Measurements from ENCODE around the gene P2RX7.
"Not testable (repeated sequence)": the region's sequence is repeated elsewhere in the genome, so short reads cannot be mapped to it uniquely, and the experiment has no call there.

P2RX7 gene

DNA sequence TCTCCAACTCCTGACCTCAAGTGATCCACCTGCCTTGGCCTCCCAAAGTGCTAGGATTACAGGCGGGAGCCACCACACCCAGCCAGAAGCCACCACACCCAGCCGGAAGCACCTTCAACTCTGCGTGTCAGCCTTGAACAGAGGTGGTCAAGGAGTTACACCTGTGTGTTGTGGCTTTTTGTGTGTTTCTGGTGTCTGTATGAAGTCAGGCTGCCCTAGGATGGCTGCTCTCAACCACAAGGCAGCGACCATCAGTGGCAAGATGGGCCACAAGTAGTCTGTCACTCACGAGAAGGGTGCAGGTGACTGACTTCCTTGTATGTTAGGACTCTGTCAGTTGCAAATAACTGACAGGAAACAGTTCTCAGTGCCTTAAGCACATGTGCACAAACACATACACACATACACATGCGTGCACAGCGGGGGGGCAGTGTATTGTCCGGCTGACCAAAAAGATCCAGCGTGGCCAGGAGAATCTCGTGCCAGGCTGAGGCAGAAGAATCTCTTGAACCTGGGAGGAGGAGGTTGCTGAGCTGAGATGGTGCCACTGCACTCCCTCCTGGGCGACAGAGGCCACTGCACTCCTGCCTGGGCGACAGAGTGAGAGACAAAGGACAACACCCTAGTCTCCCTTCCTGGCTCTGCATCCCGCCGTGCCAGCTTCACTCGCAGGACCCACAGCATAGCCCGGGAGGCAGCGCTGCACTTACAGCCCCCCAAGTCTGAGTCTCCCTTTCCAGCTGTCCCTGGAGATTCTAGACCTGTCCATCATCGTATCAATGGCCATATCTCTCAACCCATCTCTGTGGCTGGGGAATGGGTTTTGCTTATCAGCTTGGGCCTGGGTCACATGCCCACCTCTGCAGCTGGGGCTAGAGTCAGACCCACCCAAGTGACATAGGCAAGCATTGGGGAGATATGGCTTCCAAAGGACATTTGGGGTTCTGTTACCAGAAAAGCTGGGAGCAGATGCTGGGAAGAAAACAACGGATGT is 90.9 kb downstream of the P2RX7 start:
- H3K27ac Mint-ChIP-seq: peak overlapping the region; percentile 95
- DNase-seq (ENCODE audit: low spot score in 2 of 2) (peak in 1 of 2 donors; percentile 17), ATAC-seq (ENCODE audit: low read depth) (peak; percentile 61)
- peak overlapping the region; percentile 41 for H3K4me3 Mint-ChIP-seq
- H3K27me3 Mint-ChIP-seq: no peaks in the 10 kb centered on the region
- H3K9me3 Mint-ChIP-seq: no peaks in the 10 kb centered on the region
- peaks cover 25% of the 10 kb centered on the region for H3K4me1 Mint-ChIP-seq
- peaks cover 8% of the 10 kb centered on the region for H3K36me3 Mint-ChIP-seq

DNA sequence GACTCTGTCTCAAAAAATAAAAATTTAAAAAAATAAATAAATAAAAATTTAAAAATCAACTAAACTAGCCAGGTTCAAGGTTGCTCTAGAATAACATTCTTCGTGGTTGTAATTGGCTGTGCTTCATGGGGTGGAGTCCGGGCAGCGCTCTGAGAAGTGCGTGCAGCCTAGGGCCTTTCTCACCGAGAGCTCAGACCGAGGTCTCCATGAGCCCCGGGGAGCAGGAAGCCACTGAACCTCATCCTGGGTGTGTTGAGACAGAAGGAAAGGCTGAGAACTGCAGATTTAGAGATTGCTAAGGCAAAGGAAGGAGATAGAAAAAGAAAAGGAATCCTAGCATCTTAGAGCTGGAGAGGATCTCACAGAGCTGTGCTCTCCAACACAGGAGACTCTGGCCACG is 91.9 kb downstream of the P2RX7 start:
- ATAC-seq (ENCODE audit: low read depth) (no peak), DNase-seq (ENCODE audit: low spot score in 2 of 2) (no peak)
- Mint-ChIP-seq H3K9me3 (no peaks in the 10 kb centered on the region), H3K27ac (no peak overlapping the region), H3K36me3 (peaks cover 7% of the 10 kb centered on the region), H3K4me3 (no peak overlapping the region), H3K27me3 (no peaks in the 10 kb centered on the region), H3K4me1 (peaks cover 25% of the 10 kb centered on the region)

DNA sequence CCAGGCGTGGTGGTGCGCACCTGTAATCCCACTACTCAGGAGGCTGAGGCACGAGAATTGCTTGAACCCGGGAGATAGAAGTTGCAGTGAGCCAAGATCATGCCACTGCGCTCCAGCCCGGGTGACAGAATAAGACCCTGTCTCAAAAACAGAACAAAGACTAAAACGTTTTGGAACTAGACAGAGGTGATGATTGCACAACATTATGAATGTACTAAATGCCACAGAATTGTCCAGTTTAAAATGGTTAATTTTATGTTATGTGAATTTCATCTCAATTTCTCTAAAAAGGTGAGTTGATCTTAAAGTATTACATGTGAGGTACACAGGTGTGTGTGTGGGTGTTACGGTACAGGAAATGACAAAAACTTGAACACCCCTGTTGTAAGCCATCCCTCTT is 93.7 kb downstream of the P2RX7 start:
- H3K4me1 Mint-ChIP-seq: peaks cover 23% of the 10 kb centered on the region
- DNase-seq (ENCODE audit: low spot score in 2 of 2) (no peak), ATAC-seq (ENCODE audit: low read depth) (no peak)
- no peak overlapping the region for H3K27ac Mint-ChIP-seq
- no peaks in the 10 kb centered on the region for H3K9me3 Mint-ChIP-seq
- H3K27me3 Mint-ChIP-seq: no peaks in the 10 kb centered on the region
- peaks cover 7% of the 10 kb centered on the region for H3K36me3 Mint-ChIP-seq
- H3K4me3 Mint-ChIP-seq: no peak overlapping the region

DNA sequence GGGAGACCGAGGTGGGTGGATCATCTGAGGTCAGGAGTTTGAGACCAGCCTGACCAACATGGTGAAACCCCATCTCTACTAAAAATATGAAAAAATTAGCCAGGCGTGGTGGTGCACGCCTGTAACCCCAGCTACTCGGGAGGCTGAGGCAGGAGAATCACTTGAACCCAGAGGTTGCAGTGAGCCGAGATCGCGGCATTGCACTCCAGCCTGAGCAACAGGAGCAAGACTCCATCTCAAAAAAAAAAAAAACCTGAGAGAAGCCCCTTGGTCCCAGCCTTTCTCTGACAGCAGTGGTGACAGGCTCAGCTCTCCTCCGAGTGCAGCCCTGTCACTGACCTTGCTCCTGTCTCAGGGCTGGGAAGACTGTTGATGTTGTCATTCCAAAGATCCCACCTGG is 94.2 kb downstream of the P2RX7 start:
- not testable (repeated sequence) for DNase-seq (ENCODE audit: low spot score in 2 of 2); ATAC-seq (ENCODE audit: low read depth); H3K27ac Mint-ChIP-seq; H3K9me3 Mint-ChIP-seq; H3K36me3 Mint-ChIP-seq; H3K27me3 Mint-ChIP-seq
- Mint-ChIP-seq H3K4me1 (peaks cover 23% of the 10 kb centered on the region), H3K4me3 (peak overlapping the region; percentile 56)

DNA sequence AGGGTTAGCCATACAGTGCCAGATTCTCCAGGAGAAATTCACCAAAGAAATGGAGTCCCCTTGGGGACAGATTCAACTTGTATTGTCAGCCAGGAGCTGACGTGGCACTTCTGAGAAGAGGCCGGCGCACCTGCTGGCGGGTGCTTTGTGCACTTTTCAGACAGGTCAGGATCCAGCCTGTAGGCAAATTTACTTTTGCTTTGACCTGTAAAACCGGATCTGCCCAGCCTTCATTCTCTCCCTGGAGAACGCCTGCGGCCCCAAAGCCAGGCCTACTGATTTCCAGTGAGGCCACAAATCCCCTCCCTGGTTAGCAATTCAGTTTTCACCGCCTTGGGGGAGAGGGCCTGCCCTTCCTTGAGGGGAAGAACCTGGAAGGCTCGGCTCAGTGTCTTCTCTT is 94.6 kb downstream of the P2RX7 start:
- Mint-ChIP-seq H3K36me3 (peaks cover 7% of the 10 kb centered on the region), H3K4me1 (peaks cover 23% of the 10 kb centered on the region)
- ATAC-seq (ENCODE audit: low read depth): peak; percentile 59

DNA sequence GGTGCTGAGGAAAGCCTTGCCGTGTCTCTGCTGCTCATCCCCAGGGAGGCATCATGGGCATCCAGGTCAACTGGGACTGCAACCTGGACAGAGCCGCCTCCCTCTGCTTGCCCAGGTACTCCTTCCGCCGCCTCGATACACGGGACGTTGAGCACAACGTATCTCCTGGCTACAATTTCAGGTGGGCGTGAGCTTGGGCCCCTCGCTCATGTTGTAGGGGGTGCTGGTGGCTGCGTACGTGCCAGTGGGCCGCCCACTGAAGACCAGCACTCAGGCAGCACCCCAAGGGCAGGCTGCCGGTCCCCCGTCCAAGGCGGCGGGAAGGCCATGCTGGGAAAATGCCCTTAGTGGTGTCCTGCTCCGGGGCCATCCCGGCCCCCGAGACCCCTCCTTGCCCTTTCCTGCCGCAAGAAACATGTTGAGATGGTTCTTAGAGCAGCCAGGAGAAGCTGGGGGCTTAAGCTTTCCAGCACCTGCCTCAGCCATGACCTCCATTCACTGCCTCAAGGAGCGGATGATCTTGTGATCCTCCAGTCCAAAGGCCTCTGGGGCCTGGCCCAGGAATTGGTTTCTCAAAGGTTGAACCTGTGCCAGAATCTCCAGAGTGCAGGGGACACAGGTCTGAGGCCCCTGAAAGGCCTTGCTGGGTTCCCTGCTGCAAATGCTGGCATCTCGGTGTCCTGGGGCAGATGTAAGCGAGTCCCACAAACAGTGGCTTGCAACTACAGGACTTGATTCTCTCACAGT is 96.4 kb downstream of the P2RX7 start:
- Mint-ChIP-seq H3K27ac (no peak overlapping the region), H3K9me3 (no peaks in the 10 kb centered on the region), H3K27me3 (no peaks in the 10 kb centered on the region), H3K4me3 (no peak overlapping the region), H3K36me3 (peaks cover 14% of the 10 kb centered on the region), H3K4me1 (peaks cover 8% of the 10 kb centered on the region)
- ATAC-seq (ENCODE audit: low read depth) (no peak), DNase-seq (ENCODE audit: low spot score in 2 of 2) (no peak)

More for the DNA sequence above, 94.6 kb downstream of the P2RX7 start:
- Mint-ChIP-seq H3K4me3 (peak overlapping the region; percentile 56), H3K9me3 (no peaks in the 10 kb centered on the region), H3K27ac (peak overlapping the region; percentile 54), H3K27me3 (no peaks in the 10 kb centered on the region)
- peak in 1 of 2 donors; percentile 27 for DNase-seq (ENCODE audit: low spot score in 2 of 2)

DNA sequence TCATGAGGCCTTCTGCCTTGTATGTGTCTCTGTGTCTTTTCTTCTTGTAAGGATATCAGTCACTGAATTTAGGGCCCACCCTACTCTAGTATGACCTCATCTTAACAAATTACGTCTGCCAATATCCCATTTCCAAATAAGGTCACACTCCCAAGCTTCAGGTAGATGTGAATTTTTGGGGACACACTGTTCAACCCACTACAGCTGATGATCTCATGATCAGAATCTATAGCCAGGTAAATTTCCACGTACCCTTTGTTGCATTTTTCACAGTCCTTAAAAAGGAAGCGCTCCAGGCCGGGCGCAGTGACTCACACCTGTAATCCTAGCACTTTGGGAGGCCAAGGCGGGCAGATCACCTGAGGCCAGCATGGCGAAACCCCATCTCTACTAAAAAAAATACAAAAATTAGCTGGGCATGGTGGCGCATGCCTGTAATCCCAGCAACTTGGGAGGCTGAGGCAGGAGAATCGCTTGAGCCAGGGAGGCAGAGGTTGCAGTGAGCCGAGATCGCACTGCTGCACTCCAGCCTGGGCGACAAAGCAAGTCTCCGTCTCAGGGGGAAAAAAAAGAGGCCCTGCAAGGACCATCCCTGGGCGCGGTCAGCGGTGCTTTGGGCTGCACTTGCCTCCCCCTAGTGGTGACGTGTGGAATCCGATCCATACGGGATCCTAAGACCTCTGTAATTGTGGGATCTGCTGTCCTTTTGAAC is 97.3 kb downstream of the P2RX7 start:
- H3K4me3 Mint-ChIP-seq, H3K27ac Mint-ChIP-seq, H3K4me1 Mint-ChIP-seq, H3K9me3 Mint-ChIP-seq, H3K27me3 Mint-ChIP-seq: not testable (repeated sequence)
- peak; percentile 48 for ATAC-seq (ENCODE audit: low read depth)
- peak in 1 of 2 donors; percentile 36 for DNase-seq (ENCODE audit: low spot score in 2 of 2)
- H3K36me3 Mint-ChIP-seq: peaks cover 18% of the 10 kb centered on the region

DNA sequence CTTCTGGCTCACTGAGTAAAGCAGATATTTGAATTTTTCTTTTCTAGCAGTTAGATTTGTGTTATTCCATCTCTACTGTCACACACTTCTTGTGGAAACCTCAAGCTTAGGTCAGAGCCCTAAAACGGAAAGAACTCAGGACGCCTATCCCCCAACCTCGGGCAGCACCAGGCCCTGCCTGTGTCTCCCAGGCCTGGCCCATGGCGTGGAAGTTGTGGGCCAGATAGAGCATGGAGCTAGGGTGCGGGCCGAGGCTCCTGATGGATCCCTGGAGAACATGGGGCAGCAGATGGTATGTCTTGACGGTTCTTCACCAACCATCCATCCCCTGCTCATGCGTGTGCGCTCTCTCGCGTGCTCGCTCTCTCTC is 97.8 kb downstream of the P2RX7 start:
- peaks cover 18% of the 10 kb centered on the region for H3K36me3 Mint-ChIP-seq
- ATAC-seq (ENCODE audit: low read depth) (no peak), DNase-seq (ENCODE audit: low spot score in 2 of 2) (no peak)
- H3K9me3 Mint-ChIP-seq: no peaks in the 10 kb centered on the region
- no peak overlapping the region for H3K4me3 Mint-ChIP-seq
- H3K27me3 Mint-ChIP-seq: no peaks in the 10 kb centered on the region
- H3K4me1 Mint-ChIP-seq: peaks cover 5% of the 10 kb centered on the region
- no peak overlapping the region for H3K27ac Mint-ChIP-seq

DNA sequence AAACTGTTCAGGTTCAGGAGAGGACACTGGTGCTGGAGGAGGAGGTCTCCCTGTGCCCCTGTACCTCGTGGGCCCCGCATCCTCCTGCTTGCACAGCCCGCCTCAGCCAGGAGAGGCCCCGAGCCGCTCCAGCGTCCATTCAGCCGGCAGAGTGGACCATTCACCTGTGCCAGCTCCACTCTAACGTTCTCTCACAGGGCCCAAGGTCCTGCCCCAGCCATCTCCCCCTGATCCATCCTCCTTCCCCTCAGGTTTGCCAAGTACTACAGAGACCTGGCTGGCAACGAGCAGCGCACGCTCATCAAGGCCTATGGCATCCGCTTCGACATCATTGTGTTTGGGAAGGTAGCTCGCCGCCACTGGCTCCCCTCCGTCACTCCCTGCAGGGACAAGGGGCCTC is 99.5 kb downstream of the P2RX7 start:
- Mint-ChIP-seq H3K27ac (no peak overlapping the region), H3K27me3 (no peaks in the 10 kb centered on the region), H3K4me3 (no peak overlapping the region)

DNA sequence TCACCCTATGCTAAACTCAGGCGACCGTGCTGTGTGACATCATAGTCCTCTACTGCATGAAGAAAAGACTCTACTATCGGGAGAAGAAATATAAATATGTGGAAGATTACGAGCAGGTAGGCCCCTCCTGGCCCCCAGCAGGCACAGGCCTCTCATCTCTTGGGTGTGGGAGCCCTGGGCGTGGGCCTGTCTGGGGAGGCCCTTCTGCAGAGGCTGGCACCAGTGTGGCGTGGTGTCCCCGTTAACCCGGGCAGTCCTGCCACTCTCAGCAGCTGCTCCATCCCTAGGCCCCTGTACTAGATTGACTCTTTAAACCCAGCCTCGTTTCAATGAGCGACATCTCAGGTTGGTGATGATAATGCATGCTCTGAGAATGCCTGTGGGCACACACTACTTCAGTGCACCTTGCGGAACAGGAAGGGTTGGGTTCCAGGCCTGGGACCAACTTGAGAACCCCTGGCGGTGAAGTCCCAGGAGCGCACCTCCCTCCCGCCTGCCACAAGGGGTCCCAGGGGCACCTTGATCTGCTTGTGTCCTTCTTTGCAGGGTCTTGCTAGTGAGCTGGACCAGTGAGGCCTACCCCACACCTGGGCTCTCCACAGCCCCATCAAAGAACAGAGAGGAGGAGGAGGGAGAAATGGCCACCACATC is 100.4 kb downstream of the P2RX7 start:
- peaks cover 21% of the 10 kb centered on the region for H3K36me3 Mint-ChIP-seq
- no peaks in the 10 kb centered on the region for H3K27me3 Mint-ChIP-seq
- no peaks in the 10 kb centered on the region for H3K9me3 Mint-ChIP-seq
- no peak overlapping the region for H3K27ac Mint-ChIP-seq
- H3K4me1 Mint-ChIP-seq: no peaks in the 10 kb centered on the region
- ATAC-seq (ENCODE audit: low read depth) (no peak), DNase-seq (ENCODE audit: low spot score in 2 of 2) (no peak)
- no peak overlapping the region for H3K4me3 Mint-ChIP-seq

More for the DNA sequence above, 99.5 kb downstream of the P2RX7 start:
- ATAC-seq (ENCODE audit: low read depth) (no peak), DNase-seq (ENCODE audit: low spot score in 2 of 2) (no peak)
- H3K9me3 Mint-ChIP-seq: no peaks in the 10 kb centered on the region
- H3K36me3 Mint-ChIP-seq: peaks cover 21% of the 10 kb centered on the region
- peaks cover 4% of the 10 kb centered on the region for H3K4me1 Mint-ChIP-seq

DNA sequence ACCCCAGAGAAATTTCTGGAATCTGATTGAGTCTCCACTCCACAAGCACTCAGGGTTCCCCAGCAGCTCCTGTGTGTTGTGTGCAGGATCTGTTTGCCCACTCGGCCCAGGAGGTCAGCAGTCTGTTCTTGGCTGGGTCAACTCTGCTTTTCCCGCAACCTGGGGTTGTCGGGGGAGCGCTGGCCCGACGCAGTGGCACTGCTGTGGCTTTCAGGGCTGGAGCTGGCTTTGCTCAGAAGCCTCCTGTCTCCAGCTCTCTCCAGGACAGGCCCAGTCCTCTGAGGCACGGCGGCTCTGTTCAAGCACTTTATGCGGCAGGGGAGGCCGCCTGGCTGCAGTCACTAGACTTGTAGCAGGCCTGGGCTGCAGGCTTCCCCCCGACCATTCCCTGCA is 100.9 kb downstream of the P2RX7 start:
- Mint-ChIP-seq H3K9me3 (no peaks in the 10 kb centered on the region), H3K4me3 (no peak overlapping the region), H3K36me3 (peaks cover 19% of the 10 kb centered on the region), H3K27ac (no peak overlapping the region), H3K4me1 (no peaks in the 10 kb centered on the region), H3K27me3 (no peaks in the 10 kb centered on the region)
- DNase-seq (ENCODE audit: low spot score in 2 of 2): no peak
- ATAC-seq (ENCODE audit: low read depth): no peak

DNA sequence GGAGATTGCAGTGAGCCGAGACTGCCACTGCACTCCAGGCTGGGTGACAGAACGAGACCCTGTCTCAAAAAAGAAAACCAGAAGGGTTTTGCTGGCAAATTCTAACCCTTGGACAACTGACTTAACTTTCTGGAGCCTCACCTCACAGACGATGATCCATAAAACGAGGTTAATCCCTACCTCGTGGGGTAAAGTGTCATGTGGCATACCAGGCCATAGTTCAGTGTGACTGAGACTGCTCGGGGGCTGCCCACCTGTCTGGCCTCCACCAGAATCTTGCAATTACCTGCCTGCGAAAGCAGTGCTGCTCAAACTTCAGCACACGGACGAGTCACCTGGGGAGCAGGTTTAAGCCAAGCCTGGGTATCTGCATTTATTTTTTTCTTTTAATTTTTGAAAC is 104.1 kb downstream of the P2RX7 start:
- no peaks in the 10 kb centered on the region for H3K27me3 Mint-ChIP-seq

DNA sequence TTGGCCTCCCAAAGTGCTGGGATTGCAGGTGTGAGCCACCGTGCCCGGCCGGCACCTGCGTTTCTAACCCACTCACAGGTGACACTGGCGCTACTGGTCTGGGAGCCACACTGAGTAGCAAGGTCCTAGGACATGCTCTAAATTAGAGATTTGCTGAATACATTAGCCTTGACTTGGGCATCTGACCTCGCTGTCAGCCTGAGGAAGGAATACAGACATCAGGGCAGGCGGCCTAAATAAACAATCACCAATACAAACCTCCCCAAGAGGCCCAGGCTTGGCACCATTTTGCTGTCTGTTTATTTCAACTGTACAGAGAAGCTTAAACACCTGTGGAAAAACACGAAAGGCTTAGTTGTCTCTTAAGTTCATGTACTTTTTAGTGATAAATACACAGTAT is 104.7 kb downstream of the P2RX7 start:
- Mint-ChIP-seq H3K4me3 (no peak overlapping the region), H3K36me3 (peaks cover 18% of the 10 kb centered on the region), H3K27ac (peak overlapping the region; percentile 88)

More for the DNA sequence above, 104.1 kb downstream of the P2RX7 start:
- DNase-seq (ENCODE audit: low spot score in 2 of 2): no peak
- H3K36me3 Mint-ChIP-seq: peaks cover 18% of the 10 kb centered on the region
- no peak overlapping the region for H3K4me3 Mint-ChIP-seq
- H3K9me3 Mint-ChIP-seq: no peaks in the 10 kb centered on the region
- peaks cover 13% of the 10 kb centered on the region for H3K4me1 Mint-ChIP-seq
- no peak overlapping the region for H3K27ac Mint-ChIP-seq
- ATAC-seq (ENCODE audit: low read depth): no peak

More for the DNA sequence above, 104.7 kb downstream of the P2RX7 start:
- H3K27me3 Mint-ChIP-seq: no peaks in the 10 kb centered on the region
- DNase-seq (ENCODE audit: low spot score in 2 of 2): no peak
- H3K4me1 Mint-ChIP-seq: peaks cover 13% of the 10 kb centered on the region
- ATAC-seq (ENCODE audit: low read depth): no peak
- no peaks in the 10 kb centered on the region for H3K9me3 Mint-ChIP-seq
